GM12873 (cell line): ENCODE data around the gene NPTX1.

ENCODE experiments used
- CTCF ChIP-seq: IDR thresholded peaks from 2 replicates; pipeline ENCODE4 v1.5.1; 2012; ENCODE audit warnings: low read depth, mild to moderate bottlenecking, moderate library complexity, low read length, control low read depth; ENCODE audit not compliant: insufficient read depth; ENCODE audit errors: missing control alignments

The NPTX1 gene

DNA sequence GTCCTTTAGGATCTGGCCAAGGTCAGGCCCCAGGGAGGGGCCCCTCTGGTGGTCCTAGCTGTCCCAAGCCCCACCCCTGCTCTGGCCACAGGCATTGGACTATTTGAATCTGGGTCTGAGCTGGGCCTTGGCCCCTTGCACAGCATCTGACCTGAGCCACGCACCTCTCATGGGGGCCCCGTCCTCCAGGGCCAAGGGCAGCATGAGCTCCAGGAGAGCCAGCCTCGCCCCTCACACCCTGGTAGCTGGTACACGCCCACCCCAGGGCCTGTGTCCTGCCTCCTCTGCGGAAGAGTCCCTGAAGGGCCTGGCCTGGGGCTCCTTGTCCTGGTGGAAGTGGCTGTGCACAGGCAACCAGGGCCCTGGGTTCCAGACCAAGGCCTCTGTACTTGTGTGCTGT is 37.6 kb downstream of the NPTX1 start:
- TF ChIP-seq CTCF, result no peak

- TF ChIP-seq CTCF, result no peak
Measured at GRCh38 chr17:80437532-80437931, 38.9 kb downstream of the NPTX1 start.

GRCh38 chr17:80433916-80434666 is 42.3 kb downstream of the NPTX1 start:
- no peak for TF ChIP-seq CTCF

DNA sequence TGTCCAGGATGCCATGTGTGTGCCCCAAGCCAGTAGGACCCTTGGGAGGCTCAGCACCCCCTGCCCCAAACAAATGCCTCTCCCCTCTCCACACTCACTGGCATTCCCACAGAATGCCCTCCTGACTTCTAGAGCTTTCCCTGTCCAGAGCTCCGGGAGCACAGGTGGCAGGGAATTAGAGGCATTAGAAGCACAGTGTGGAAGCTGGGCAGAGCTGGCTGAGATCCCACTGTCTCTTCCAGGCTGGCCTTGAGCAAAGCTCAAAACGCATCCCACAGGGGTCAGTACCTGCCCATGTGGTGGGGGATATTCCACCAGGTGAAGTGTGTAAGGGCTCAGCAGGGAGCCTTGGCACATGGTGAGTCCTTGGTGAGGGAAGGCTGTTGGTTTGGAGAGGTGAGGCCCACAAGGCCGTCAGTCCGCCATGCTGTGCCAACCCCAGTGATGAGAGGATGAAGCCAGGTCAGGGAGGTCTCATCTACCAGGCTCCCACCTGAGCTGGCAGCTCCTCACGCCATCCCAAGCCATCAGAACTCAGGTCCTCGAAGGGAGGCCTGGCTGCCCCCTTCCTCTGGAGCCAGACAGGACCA is 43.4 kb downstream of the NPTX1 start:
- TF ChIP-seq CTCF, result no peak

GRCh38 chr17:80432350-80432955 is 44.0 kb downstream of the NPTX1 start:
- no peak for TF ChIP-seq CTCF

- TF ChIP-seq CTCF, result no peak
Measured at GRCh38 chr17:80431246-80432195, 44.9 kb downstream of the NPTX1 start.
